Caco-2 (cell line): Measurements from ENCODE around the gene PFDN6. TPM values are rescaled to one million over a fixed set of nuclear protein-coding genes. Genes with fewer than 3 reads are reported as not detected.
A peak's percentile ranks its signal among the peaks of the same experiment; 100 is the strongest.

Experiments
- BruUV-seq: library from RNA; stranded (reverse); fragments of 400-500 nt; replicated peaks from 2 replicates; lab custom pipeline; 2021; lab: Mats Ljungman, UMichigan
- CTCF ChIA-PET: fragments of 300-600 bp; sonication (Branson Sonifier 250); formaldehyde crosslinking; loops from one replicate; lab custom pipeline; 2022; ENCODE audit warnings: antibody characterized with exemption; lab: Charles Lee
- POLR2A ChIA-PET: fragments of 300-600 bp; sonication (Branson Sonifier 250); formaldehyde crosslinking; loops from one replicate; lab custom pipeline; 2022; ENCODE audit warnings: antibody characterized with exemption; lab: Charles Lee
- DNase-seq, 2 experiments: peaks; one replicate each; pipeline versions ENCODE4 v3.0.0 to v3.0.0-alpha.2; 2020 to 2022
- H3K27me3 ChIP-seq: replicated peaks from 2 replicates; pipeline ENCODE4 v1.6.0; 2011; ENCODE audit warnings: low read length; ENCODE audit not compliant: control insufficient read depth, insufficient read depth
- H3K36me3 ChIP-seq: 2 replicates; pipeline ENCODE4 v1.5.1; 2011; ENCODE audit warnings: low read length; ENCODE audit not compliant: control insufficient read depth, insufficient read depth
- H3K4me1 ChIP-seq: fragments of 250-450 bp; sonication (Bioruptor Pico); 2 replicates; pipeline ENCODE4 v1.5.1; 2020; ENCODE audit warnings: mild to moderate bottlenecking
- H3K4me3 ChIP-seq: 2 replicates; pipeline ENCODE4 v1.5.1; 2011; ENCODE audit warnings: low read depth, mild to moderate bottlenecking, control low read depth, low read length
- H3K9me3 ChIP-seq: fragments of 250-450 bp; sonication (Bioruptor Pico); 2 replicates; pipeline ENCODE4 v1.5.1; 2020; ENCODE audit warnings: mild to moderate bottlenecking, moderate library complexity
- H3K27ac Mint-ChIP-seq: one replicate; pipeline ENCODE4 v1.8.0; 2022; ENCODE audit warnings: mixed read lengths; ENCODE audit not compliant: unreplicated experiment
- H3K27me3 Mint-ChIP-seq: one replicate; pipeline ENCODE4 v1.8.0; 2022; ENCODE audit warnings: mixed read lengths; ENCODE audit not compliant: insufficient read depth, unreplicated experiment
- H3K36me3 Mint-ChIP-seq: one replicate; pipeline ENCODE4 v1.8.0; 2022; ENCODE audit warnings: mild to moderate bottlenecking, mixed read lengths; ENCODE audit not compliant: insufficient read depth, unreplicated experiment
- H3K4me1 Mint-ChIP-seq: one replicate; pipeline ENCODE4 v1.8.0; 2022; ENCODE audit warnings: low read depth, mixed read lengths; ENCODE audit not compliant: unreplicated experiment
- H3K4me3 Mint-ChIP-seq: one replicate; pipeline ENCODE4 v1.8.0; 2022; ENCODE audit warnings: mild to moderate bottlenecking, moderate library complexity, mixed read lengths; ENCODE audit not compliant: unreplicated experiment
- H3K9me3 Mint-ChIP-seq: one replicate; pipeline ENCODE4 v1.8.0; 2022; ENCODE audit warnings: mixed read lengths; ENCODE audit not compliant: unreplicated experiment
- CTCF ChIP-seq, 2 experiments: fragments of 200-600 bp in 1 of 2; IDR thresholded peaks; 1 replicate in 1 of 2; 2 replicates in 1 of 2; pipeline versions ENCODE4 v1.5.1 to v1.8.0; 2011 to 2022; ENCODE audit warnings: antibody characterized with exemption in 1 of 2, control low read depth in 1 of 2, inconsistent platforms in 1 of 2, low read depth in 1 of 2, low read length in 1 of 2, mild to moderate bottlenecking in 1 of 2, moderate library complexity in 1 of 2; ENCODE audit not compliant: insufficient read depth in 1 of 2, severe bottlenecking in 1 of 2, unreplicated experiment in 1 of 2
- intact Hi-C: fragments of 100-400 bp; cut with micrococcal nuclease; formaldehyde crosslinking; loops from one replicate; pipeline ENCODE4 v1.10.0; 2022; ENCODE audit not compliant: unreplicated experiment
- total RNA-seq: library from RNA; stranded (reverse); gene quantifications from 2 replicates; pipeline ENCODE4 v1.2.3, GENCODE V29; 2022

Gene PFDN6
- total RNA-seq, 1 experiment from 2014 or later: 65.9 TPM

GRCh38 chr6:33313709-33314514 lies 24.5 kb downstream of the PFDN6 start, which contains the start of gene TAPBP:
TSS of gene TAPBP (minus strand) at chr6:33314078. CDS start at chr6:33314041, 37 bp downstream.
- TF ChIP-seq CTCF (IDR thresholded peaks at IDR 0.05; ENCODE audit: insufficient read depth in 1 of 2, low read depth in 1 of 2, low read length in 1 of 2, severe bottlenecking in 1 of 2, unreplicated experiment in 1 of 2): no peak
- Histone ChIP-seq H3K9me3 (no peaks in the 10 kb centered on the region), H3K4me3 (peak within 1 kb of the TSS; percentile 85), H3K36me3 (peaks cover 5% of the 10 kb centered on the region), H3K4me1 (peaks cover 19% of the 10 kb centered on the region), H3K27me3 (no peaks in the 10 kb centered on the region)
- peak within 1 kb of the TSS; percentile 98 for H3K4me3 Mint-ChIP-seq
- intact Hi-C loops: loop anchor here (5.0 kb wide), 1 partner anchor 33 kb away; no protein-coding TSS in a partner anchor
- H3K36me3 Mint-ChIP-seq: peaks cover 54% of the 10 kb centered on the region
- peaks cover 14% of the 10 kb centered on the region for H3K4me1 Mint-ChIP-seq
- DNase-seq: peak; percentile 49 to 53
- peak within 1 kb of the TSS; percentile 97 for H3K27ac Mint-ChIP-seq
- H3K27me3 Mint-ChIP-seq: no peaks in the 10 kb centered on the region
- POLR2A ChIA-PET: interaction anchor here (0.6 kb wide), 1 partner anchor 320 kb away, joined by 4 read pairs; no protein-coding TSS in a partner anchor
- CTCF ChIA-PET: interaction anchor here (2.2 kb wide), 1 partner anchor 14 kb away, joined by 15 read pairs; no protein-coding TSS in a partner anchor
- TSS peak; percentile 31 for BruUV-seq
- H3K9me3 Mint-ChIP-seq: no peaks in the 10 kb centered on the region

- CTCF ChIA-PET: no interaction called here
- peaks cover 20% of the 10 kb centered on the region for H3K4me1 Mint-ChIP-seq
- no peaks in the 10 kb centered on the region for H3K9me3 ChIP-seq
- H3K9me3 Mint-ChIP-seq: no peaks in the 10 kb centered on the region
- peak; percentile 67 to 70 for DNase-seq
- POLR2A ChIA-PET: no interaction called here
- peaks cover 5% of the 10 kb centered on the region for H3K36me3 ChIP-seq
- no peak for TF ChIP-seq CTCF (IDR thresholded peaks at IDR 0.05; ENCODE audit: insufficient read depth in 1 of 2, low read depth in 1 of 2, low read length in 1 of 2, severe bottlenecking in 1 of 2, unreplicated experiment in 1 of 2)
- H3K27ac Mint-ChIP-seq: peak overlapping the region; percentile 97
- no peaks in the 10 kb centered on the region for H3K27me3 ChIP-seq
- H3K4me3 ChIP-seq: peak overlapping the region; percentile 85
- H3K4me3 Mint-ChIP-seq: peak overlapping the region; percentile 98
- intact Hi-C loops: loop anchor here (5.0 kb wide), 1 partner anchor 33 kb away; no protein-coding TSS in a partner anchor
- peaks cover 22% of the 10 kb centered on the region for H3K4me1 ChIP-seq
- no TSS peak for BruUV-seq
- peaks cover 57% of the 10 kb centered on the region for H3K36me3 Mint-ChIP-seq
- no peaks in the 10 kb centered on the region for H3K27me3 Mint-ChIP-seq
These were observed 25.1 kb downstream of the PFDN6 start for GRCh38 chr6:33314515-33314942.

- intact Hi-C loops: loop anchor here (5.0 kb wide), 1 partner anchor 32 kb away; no protein-coding TSS in a partner anchor
- BruUV-seq: no TSS peak
- Mint-ChIP-seq H3K27me3 (no peaks in the 10 kb centered on the region), H3K27ac (peak overlapping the region; percentile 97), H3K9me3 (no peaks in the 10 kb centered on the region), H3K4me1 (peaks cover 26% of the 10 kb centered on the region), H3K36me3 (peaks cover 62% of the 10 kb centered on the region), H3K4me3 (peak overlapping the region; percentile 98)
- CTCF ChIA-PET: no interaction called here
- POLR2A ChIA-PET: no interaction called here
- H3K27me3 ChIP-seq: no peaks in the 10 kb centered on the region
- DNase-seq: peak in 1 of 2 experiments; percentile 13
- H3K4me3 ChIP-seq: peak overlapping the region; percentile 85
- H3K4me1 ChIP-seq: peaks cover 22% of the 10 kb centered on the region
- no peaks in the 10 kb centered on the region for H3K9me3 ChIP-seq
- H3K36me3 ChIP-seq: peaks cover 5% of the 10 kb centered on the region
- TF ChIP-seq CTCF (IDR thresholded peaks at IDR 0.05; ENCODE audit: insufficient read depth in 1 of 2, low read depth in 1 of 2, low read length in 1 of 2, severe bottlenecking in 1 of 2, unreplicated experiment in 1 of 2): no peak
These were observed 25.8 kb downstream of the PFDN6 start for GRCh38 chr6:33314943-33315792.
